NCI-H345 (cell line): ENCODE data around the gene RGS21.
"Not testable (repeated sequence)": the region's sequence is repeated elsewhere in the genome, so short reads cannot be mapped to it uniquely, and the experiment has no call there.

Experiments
- DNase-seq: peaks from one replicate; lab custom pipeline; 2025; lab: John Stamatoyannopoulos, UW

RGS21 gene

GRCh38 chr1:192316942-192317450 is at the start of gene RGS21:
Gene RGS21, plus strand, starts transcription at chr1:192316992. Its CDS starts 26,045 bp downstream, at chr1:192343037.
- no peak for DNase-seq

GRCh38 chr1:192268468-192269052 is 48.2 kb upstream of the RGS21 start:
- DNase-seq = no peak

GRCh38 chr1:192270398-192270797 is 46.4 kb upstream of the RGS21 start:
- DNase-seq = no peak

GRCh38 chr1:192272732-192273131 is 44.1 kb upstream of the RGS21 start:
- DNase-seq = no peak

GRCh38 chr1:192274588-192274987 is 42.2 kb upstream of the RGS21 start:
- DNase-seq = no peak

- DNase-seq = no peak
Measured at GRCh38 chr1:192277635-192278034, 39.2 kb upstream of the RGS21 start.

- no peak for DNase-seq
Measured at GRCh38 chr1:192284927-192285326, 31.9 kb upstream of the RGS21 start.

- DNase-seq = no peak
Measured at GRCh38 chr1:192303029-192303428, 13.8 kb upstream of the RGS21 start.

- DNase-seq = not testable (repeated sequence)
Measured at GRCh38 chr1:192308314-192308713, 8.5 kb upstream of the RGS21 start.

- peak; percentile 12 for DNase-seq
Measured at GRCh38 chr1:192311281-192311680, 5.5 kb upstream of the RGS21 start.

- DNase-seq = no peak
Measured at GRCh38 chr1:192327997-192328396, 11.2 kb downstream of the RGS21 start.

GRCh38 chr1:192342842-192343241 is 26.1 kb downstream of the RGS21 start:
- DNase-seq = no peak

- DNase-seq = no peak
Measured at GRCh38 chr1:192343344-192343743, 26.6 kb downstream of the RGS21 start.

GRCh38 chr1:192349314-192349713 is 32.5 kb downstream of the RGS21 start:
- DNase-seq = no peak

GRCh38 chr1:192350356-192350755 is 33.6 kb downstream of the RGS21 start:
- no peak for DNase-seq

GRCh38 chr1:192351550-192351949 is 34.8 kb downstream of the RGS21 start:
- DNase-seq = no peak

- DNase-seq = no peak
Measured at GRCh38 chr1:192357924-192358323, 41.1 kb downstream of the RGS21 start.

GRCh38 chr1:192358402-192358801 is 41.6 kb downstream of the RGS21 start:
- no peak for DNase-seq

GRCh38 chr1:192358822-192359221 is 42.0 kb downstream of the RGS21 start:
- no peak for DNase-seq

- DNase-seq = no peak
Measured at GRCh38 chr1:192363177-192363576, 46.4 kb downstream of the RGS21 start.

GRCh38 chr1:192367436-192367835 is 50.6 kb downstream of the RGS21 start:
- no peak for DNase-seq

GRCh38 chr1:192375306-192375705 is 58.5 kb downstream of the RGS21 start:
- no peak for DNase-seq

GRCh38 chr1:192376374-192376773 is 59.6 kb downstream of the RGS21 start:
- DNase-seq = no peak

GRCh38 chr1:192378276-192378675 is 61.5 kb downstream of the RGS21 start:
- DNase-seq = no peak
